A549 (cell line): Measurements from ENCODE around the gene MIA. TPM values are rescaled to one million over a fixed set of nuclear protein-coding genes. Genes with fewer than 3 reads are reported as not detected.

ENCODE experiments used
- polyA plus RNA-seq, 4 experiments: library from polyadenylated mRNA; depleted of rRNA in 3 of 4; stranded (reverse); fragments of >200 nt; fragmentation: RNase III in 1 of 4; extraction: RNeasy Plus Mini Kit Qiagen cat#74134 plus additional on column Dnase treatment in 1 of 4; gene quantifications; 2 replicates in 3 of 4; 3 replicates in 1 of 4; pipeline ENCODE4 v1.2.3, GENCODE V29; 2011 to 2017

The MIA gene
- polyA plus RNA-seq, 2 of the 4 experiments (the other 2 are of a cell fraction), result not detected

Other genes with a start within 250 kb of the MIA start
- gene SHKBP1, start 198.6 kb upstream of the MIA start, polyA plus RNA-seq (2011; rRNA removed), result 75.2 and 79.7 TPM in 2 replicates
- gene SHKBP1, start 198.6 kb upstream of the MIA start, polyA plus RNA-seq (2017; fragmentation: RNase III; extraction: RNeasy Plus Mini Kit Qiagen cat#74134 plus additional on column Dnase treatment), result 94.9 to 128 TPM (median 123 TPM) in 3 replicates
- gene LTBP4, start 174.2 kb upstream of the MIA start, polyA plus RNA-seq (2011; rRNA removed), result 23.1 and 32.0 TPM in 2 replicates
- 37.7 to 51.1 TPM (median 43.2 TPM) in 3 replicates for gene LTBP4, start 174.2 kb upstream of the MIA start, polyA plus RNA-seq (2017; fragmentation: RNase III; extraction: RNeasy Plus Mini Kit Qiagen cat#74134 plus additional on column Dnase treatment)
- 19.4 and 21.1 TPM in 2 replicates for gene NUMBL, start 84.9 kb upstream of the MIA start, polyA plus RNA-seq (2011; rRNA removed)
- gene NUMBL, start 84.9 kb upstream of the MIA start, polyA plus RNA-seq (2017; fragmentation: RNase III; extraction: RNeasy Plus Mini Kit Qiagen cat#74134 plus additional on column Dnase treatment), result 26.6 to 29.7 TPM (median 28.7 TPM) in 3 replicates
- gene COQ8B, start 58.6 kb upstream of the MIA start, polyA plus RNA-seq (2011; rRNA removed), result 43.9 and 47.2 TPM in 2 replicates
- 55.3 to 64.9 TPM (median 63.6 TPM) in 3 replicates for gene COQ8B, start 58.6 kb upstream of the MIA start, polyA plus RNA-seq (2017; fragmentation: RNase III; extraction: RNeasy Plus Mini Kit Qiagen cat#74134 plus additional on column Dnase treatment)
- gene ITPKC, start 58.4 kb upstream of the MIA start, polyA plus RNA-seq (2011; rRNA removed), result 6.5 and 8.7 TPM in 2 replicates
- gene ITPKC, start 58.4 kb upstream of the MIA start, polyA plus RNA-seq (2017; fragmentation: RNase III; extraction: RNeasy Plus Mini Kit Qiagen cat#74134 plus additional on column Dnase treatment), result 7.9 to 8.6 TPM (median 8.1 TPM) in 3 replicates
- 7.8 and 11.7 TPM in 2 replicates for gene ACTMAP, start 25.0 kb upstream of the MIA start, polyA plus RNA-seq (2011; rRNA removed)
- gene ACTMAP, start 25.0 kb upstream of the MIA start, polyA plus RNA-seq (2017; fragmentation: RNase III; extraction: RNeasy Plus Mini Kit Qiagen cat#74134 plus additional on column Dnase treatment), result 14.1 to 18.5 TPM (median 14.8 TPM) in 3 replicates
- 235 and 236 TPM in 2 replicates for gene SNRPA, start 24.3 kb upstream of the MIA start, polyA plus RNA-seq (2011; rRNA removed)
- 141 to 155 TPM (median 143 TPM) in 3 replicates for gene SNRPA, start 24.3 kb upstream of the MIA start, polyA plus RNA-seq (2017; fragmentation: RNase III; extraction: RNeasy Plus Mini Kit Qiagen cat#74134 plus additional on column Dnase treatment)
- 20.7 and 25.0 TPM in 2 replicates for gene RAB4B, start 2.7 kb downstream of the MIA start, polyA plus RNA-seq (2011; rRNA removed)
- gene RAB4B, start 2.7 kb downstream of the MIA start, polyA plus RNA-seq (2017; fragmentation: RNase III; extraction: RNeasy Plus Mini Kit Qiagen cat#74134 plus additional on column Dnase treatment), result 17.1 to 23.3 TPM (median 22.9 TPM) in 3 replicates
- gene EGLN2, start 23.7 kb downstream of the MIA start, polyA plus RNA-seq (2011; rRNA removed), result 34.7 and 45.5 TPM in 2 replicates
- 79.2 to 81.4 TPM (median 80.3 TPM) in 3 replicates for gene EGLN2, start 23.7 kb downstream of the MIA start, polyA plus RNA-seq (2017; fragmentation: RNase III; extraction: RNeasy Plus Mini Kit Qiagen cat#74134 plus additional on column Dnase treatment)
- gene CYP2A6, start 74.9 kb downstream of the MIA start, polyA plus RNA-seq (2011; rRNA removed), result not detected in 2 replicates
- gene CYP2A6, start 74.9 kb downstream of the MIA start, polyA plus RNA-seq (2017; fragmentation: RNase III; extraction: RNeasy Plus Mini Kit Qiagen cat#74134 plus additional on column Dnase treatment), result not detected in 3 replicates
- not detected in 2 replicates for gene CYP2A7, start 106.7 kb downstream of the MIA start, polyA plus RNA-seq (2011; rRNA removed)
- gene CYP2A7, start 106.7 kb downstream of the MIA start, polyA plus RNA-seq (2017; fragmentation: RNase III; extraction: RNeasy Plus Mini Kit Qiagen cat#74134 plus additional on column Dnase treatment), result not detected in 3 replicates
- gene CYP2B6, start 215.8 kb downstream of the MIA start, polyA plus RNA-seq (2011; rRNA removed), result 0.04 TPM in 1 of 2 replicates, not detected in the other
- not detected in 3 replicates for gene CYP2B6, start 215.8 kb downstream of the MIA start, polyA plus RNA-seq (2017; fragmentation: RNase III; extraction: RNeasy Plus Mini Kit Qiagen cat#74134 plus additional on column Dnase treatment)